GM20000 (cell line): Measurements from ENCODE around the gene DEAF1.

Experiments used
- DNase-seq: peaks from one replicate; pipeline ENCODE4 v3.0.0; 2012; ENCODE audit warnings: low spot score
- CTCF ChIP-seq: IDR thresholded peaks from 2 replicates; pipeline ENCODE4 v1.5.1; 2012; ENCODE audit warnings: mild to moderate bottlenecking, control low read depth; ENCODE audit errors: extremely low read depth, missing control alignments

The DEAF1 gene

GRCh38 chr11:625636-626268 lies 69.3 kb downstream of the DEAF1 start:
- no peak for TF ChIP-seq CTCF

GRCh38 chr11:624705-625635 lies 70.1 kb downstream of the DEAF1 start, which contains the start of gene CDHR5:
Gene CDHR5 (minus strand): TSS chr11:624955. CDS start chr11:624902, 53 bp downstream.
- TF ChIP-seq CTCF, result no peak
- DNase-seq, result no peak

More at GRCh38 chr11:625636-626268, 69.3 kb downstream of the DEAF1 start:
- DNase-seq, result no peak

GRCh38 chr11:623999-624704 lies 70.9 kb downstream of the DEAF1 start:
- TF ChIP-seq CTCF, result no peak
- DNase-seq, result no peak

- TF ChIP-seq CTCF, result no peak
- DNase-seq, result no peak
Measured at GRCh38 chr11:623349-623869, 71.6 kb downstream of the DEAF1 start.

GRCh38 chr11:621838-622237 lies 73.2 kb downstream of the DEAF1 start:
- no peak for TF ChIP-seq CTCF

GRCh38 chr11:620935-621814 lies 73.8 kb downstream of the DEAF1 start:
- TF ChIP-seq CTCF, result no peak
- DNase-seq, result no peak

More at GRCh38 chr11:621838-622237, 73.2 kb downstream of the DEAF1 start:
- no peak for DNase-seq
